Measurements from ENCODE around the gene PNKD. TPM values are rescaled to one million over a fixed set of nuclear protein-coding genes. Genes with fewer than 3 reads are reported as not detected.

Gene PNKD
- total and polyA plus RNA-seq, 2 experiments from 2014 or later, result 48.7 to 145 TPM

DNA sequence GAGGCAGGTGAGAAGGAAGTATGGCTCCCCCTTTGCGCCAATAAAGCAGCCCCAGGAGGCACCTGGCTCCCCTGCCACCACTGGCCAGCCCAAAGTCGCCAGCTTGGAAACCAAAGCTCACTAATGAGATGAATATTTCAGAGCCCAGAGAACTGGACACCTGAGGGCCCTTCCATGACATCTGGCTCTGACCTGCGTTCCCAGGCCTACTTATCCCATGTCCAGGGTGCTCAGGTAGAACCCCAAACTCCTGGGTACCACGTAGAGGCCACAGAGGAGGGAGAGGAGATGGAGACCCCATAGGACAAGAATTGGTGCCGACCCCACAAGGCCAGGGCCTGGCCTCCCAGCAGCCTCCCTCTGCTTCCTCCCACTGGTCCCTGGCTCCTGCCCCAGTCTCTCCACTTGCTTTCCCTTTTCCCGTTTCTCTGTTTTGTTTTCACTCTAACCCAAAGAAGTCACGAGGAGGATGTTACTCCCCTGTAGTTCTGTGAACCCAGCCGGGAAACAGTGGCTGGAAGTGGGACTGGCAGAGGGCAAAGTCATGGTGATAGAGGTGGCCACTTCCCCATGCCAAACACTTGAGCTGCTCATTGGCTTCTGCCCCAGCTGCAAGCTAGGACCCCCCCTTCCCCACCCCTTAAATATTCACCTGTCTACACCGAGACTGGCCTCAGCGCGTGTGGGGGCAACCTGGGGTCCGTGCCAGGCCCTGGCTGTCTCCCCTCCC lies 21.2 kb downstream of the PNKD start:
- Histone ChIP-seq H3K4me3 (peak overlapping the region; percentile 70), H3K4me1 (ENCODE audit: insufficient read depth) (peaks cover 65% of the 10 kb centered on the region), H3K9me2 (replicated peaks; ENCODE audit: insufficient read depth) (no peaks in the 10 kb centered on the region), H2AFZ (no peak overlapping the region), H3K36me3 (replicated peaks; ENCODE audit: insufficient read depth, low read depth) (no peaks in the 10 kb centered on the region), H3K4me2 (peak overlapping the region; percentile 82), H3K27ac (peak overlapping the region; percentile 93), H3K27me3 (no peaks in the 10 kb centered on the region), H3K9me3 (ENCODE audit: low read depth) (no peaks in the 10 kb centered on the region), H3K79me2 (peaks cover 51% of the 10 kb centered on the region), H4K20me1 (ENCODE audit: insufficient read depth, poor library complexity, severe bottlenecking) (no peaks in the 10 kb centered on the region)
- no peak for DNase-seq (ENCODE audit: low spot score)
- TF ChIP-seq EZH2phosphoT487 (IDR thresholded peaks at IDR 0.05; ENCODE audit: low read depth, severe bottlenecking, unreplicated experiment) (no peak), EZH2 (IDR thresholded peaks at IDR 0.05; ENCODE audit: borderline replicate concordance) (no peak)
- TF ChIP-seq, protein P1, sequence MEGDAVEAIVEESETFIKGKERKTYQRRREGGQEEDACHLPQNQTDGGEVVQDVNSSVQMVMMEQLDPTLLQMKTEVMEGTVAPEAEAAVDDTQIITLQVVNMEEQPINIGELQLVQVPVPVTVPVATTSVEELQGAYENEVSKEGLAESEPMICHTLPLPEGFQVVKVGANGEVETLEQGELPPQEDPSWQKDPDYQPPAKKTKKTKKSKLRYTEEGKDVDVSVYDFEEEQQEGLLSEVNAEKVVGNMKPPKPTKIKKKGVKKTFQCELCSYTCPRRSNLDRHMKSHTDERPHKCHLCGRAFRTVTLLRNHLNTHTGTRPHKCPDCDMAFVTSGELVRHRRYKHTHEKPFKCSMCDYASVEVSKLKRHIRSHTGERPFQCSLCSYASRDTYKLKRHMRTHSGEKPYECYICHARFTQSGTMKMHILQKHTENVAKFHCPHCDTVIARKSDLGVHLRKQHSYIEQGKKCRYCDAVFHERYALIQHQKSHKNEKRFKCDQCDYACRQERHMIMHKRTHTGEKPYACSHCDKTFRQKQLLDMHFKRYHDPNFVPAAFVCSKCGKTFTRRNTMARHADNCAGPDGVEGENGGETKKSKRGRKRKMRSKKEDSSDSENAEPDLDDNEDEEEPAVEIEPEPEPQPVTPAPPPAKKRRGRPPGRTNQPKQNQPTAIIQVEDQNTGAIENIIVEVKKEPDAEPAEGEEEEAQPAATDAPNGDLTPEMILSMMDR (IDR thresholded peaks at IDR 0.05; ENCODE audit: poor library complexity), result no peak
- 58% methylated on average over 11 of the region's 12 CpGs for WGBS (ENCODE audit: low lambda C conversion rate, missing lambda C conversion rate)

DNA sequence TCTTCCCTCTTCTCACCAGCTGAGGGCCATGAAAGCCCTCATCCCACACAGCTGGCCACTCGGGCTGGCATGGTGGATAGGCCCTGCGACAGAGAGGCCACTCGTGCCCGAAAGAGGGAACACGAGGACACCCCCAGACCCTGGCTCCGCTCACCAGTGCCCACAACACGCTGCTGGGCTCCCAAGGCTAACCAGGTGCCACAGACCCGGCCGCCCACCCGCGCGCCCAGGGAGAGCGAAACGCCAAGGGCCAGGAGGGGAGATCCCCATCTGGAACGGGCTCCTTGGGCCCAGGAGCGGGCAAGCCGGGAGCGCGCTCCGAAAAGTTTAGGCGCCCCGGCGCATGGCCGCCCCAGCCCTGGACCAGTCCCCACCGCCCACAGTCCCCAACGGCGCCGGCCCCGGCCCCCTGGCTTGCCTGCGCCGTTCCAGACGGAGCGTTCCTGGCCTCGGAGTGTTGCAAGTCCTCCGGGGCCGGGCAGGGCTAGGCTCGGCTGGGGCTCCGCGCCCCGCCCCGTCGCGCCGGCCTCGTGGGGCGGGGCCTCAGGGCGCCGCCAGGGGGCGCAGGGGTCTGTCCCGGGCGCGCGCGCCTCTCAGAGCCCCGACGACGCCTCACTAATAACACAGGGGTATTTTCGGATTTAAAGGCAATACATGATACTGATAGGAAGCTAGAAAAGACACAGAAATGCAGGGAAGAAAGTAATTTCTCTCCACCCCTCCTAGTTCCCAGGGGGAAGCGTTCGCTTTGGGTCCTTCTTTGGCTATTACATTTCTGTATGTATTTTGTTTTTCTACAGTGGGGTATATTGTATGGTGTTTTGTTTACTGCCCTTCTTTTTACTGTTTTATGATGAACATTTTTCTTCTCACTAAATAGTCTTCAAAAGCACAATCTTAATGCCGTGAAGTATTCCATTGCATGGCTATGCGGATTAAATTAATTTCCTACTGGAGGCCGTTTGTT lies 22.0 kb downstream of the PNKD start, which contains the start of gene TMBIM1:
Gene TMBIM1, minus strand, starts transcription at position 456 of the 967 bp plus-strand sequence. CDS start 10,362 bp downstream, outside the sequence.
- H3K36me3 ChIP-seq (replicated peaks; ENCODE audit: insufficient read depth, low read depth), result no peaks in the 10 kb centered on the region
- no peaks in the 10 kb centered on the region for H4K20me1 ChIP-seq (ENCODE audit: insufficient read depth, poor library complexity, severe bottlenecking)
- H3K9me2 ChIP-seq (replicated peaks; ENCODE audit: insufficient read depth), result no peaks in the 10 kb centered on the region
- H3K4me3 ChIP-seq, result peak within 1 kb of the TSS; percentile 70
- TF ChIP-seq EZH2phosphoT487 (IDR thresholded peaks at IDR 0.05; ENCODE audit: low read depth, severe bottlenecking, unreplicated experiment), result no peak
- TF ChIP-seq, protein P1 (IDR thresholded peaks at IDR 0.05; ENCODE audit: poor library complexity), result peak; percentile 67
- no peak for TF ChIP-seq EZH2 (IDR thresholded peaks at IDR 0.05; ENCODE audit: borderline replicate concordance)
- H3K9me3 ChIP-seq (ENCODE audit: low read depth), result no peaks in the 10 kb centered on the region
- H3K4me2 ChIP-seq, result peak within 1 kb of the TSS; percentile 82
- 12% methylated on average over 53 of the region's 63 CpGs for WGBS (ENCODE audit: low lambda C conversion rate, missing lambda C conversion rate)
- no peaks in the 10 kb centered on the region for H3K27me3 ChIP-seq
- peak within 1 kb of the TSS; percentile 37 for H2AFZ ChIP-seq
- peaks cover 62% of the 10 kb centered on the region for H3K4me1 ChIP-seq (ENCODE audit: insufficient read depth)
- peak within 1 kb of the TSS; percentile 93 for H3K27ac ChIP-seq
- peak; percentile 95 for DNase-seq (ENCODE audit: low spot score)
- H3K79me2 ChIP-seq, result peaks cover 51% of the 10 kb centered on the region

DNA sequence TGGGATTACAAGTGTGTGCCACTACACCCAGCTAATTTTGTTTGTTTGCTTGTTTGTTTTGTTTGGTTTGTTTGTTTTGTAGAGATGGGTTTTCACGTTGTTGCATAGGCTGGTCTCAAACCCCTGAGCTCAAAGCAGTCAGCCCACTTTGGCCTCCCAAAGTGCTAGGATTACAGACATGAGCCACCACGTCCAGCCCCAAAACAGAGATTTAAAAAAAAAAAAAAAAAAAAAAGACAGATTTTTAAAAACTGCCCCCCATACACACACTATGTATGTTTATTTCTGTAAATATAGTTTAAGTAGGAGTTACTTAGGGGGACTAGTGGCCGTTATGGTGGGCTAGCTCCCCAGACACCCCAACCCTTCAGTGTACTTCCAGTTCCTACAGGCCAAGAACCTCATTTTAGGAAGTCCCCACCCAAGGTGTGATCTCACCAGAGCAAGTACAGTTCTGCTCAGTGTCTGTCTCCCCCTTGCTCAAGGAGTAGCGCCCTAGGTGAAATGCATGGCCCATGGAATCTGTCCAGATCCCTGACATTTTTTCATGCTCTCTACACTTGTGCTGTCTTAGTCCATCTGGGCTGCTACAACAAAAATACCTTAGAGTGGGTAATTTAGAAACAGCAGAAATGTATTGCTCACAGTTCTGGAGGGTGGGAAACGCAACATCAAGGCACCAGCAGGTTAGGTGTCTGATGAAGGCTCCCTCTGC lies 23.6 kb downstream of the PNKD start:
- Histone ChIP-seq H3K9me3 (ENCODE audit: low read depth) (no peaks in the 10 kb centered on the region), H4K20me1 (ENCODE audit: insufficient read depth, poor library complexity, severe bottlenecking) (no peaks in the 10 kb centered on the region), H3K27me3 (no peaks in the 10 kb centered on the region), H3K27ac (peak overlapping the region; percentile 93), H2AFZ (no peak overlapping the region), H3K4me1 (ENCODE audit: insufficient read depth) (peaks cover 47% of the 10 kb centered on the region), H3K36me3 (replicated peaks; ENCODE audit: insufficient read depth, low read depth) (no peaks in the 10 kb centered on the region), H3K79me2 (peaks cover 37% of the 10 kb centered on the region), H3K4me3 (no peak overlapping the region), H3K9me2 (replicated peaks; ENCODE audit: insufficient read depth) (no peaks in the 10 kb centered on the region), H3K4me2 (peak overlapping the region; percentile 47)
- DNase-seq (ENCODE audit: low spot score), result no peak
- 70% methylated on average over 5 of the region's 5 CpGs for WGBS (ENCODE audit: low lambda C conversion rate, missing lambda C conversion rate)
- TF ChIP-seq EZH2phosphoT487 (IDR thresholded peaks at IDR 0.05; ENCODE audit: low read depth, severe bottlenecking, unreplicated experiment) (no peak), EZH2 (IDR thresholded peaks at IDR 0.05; ENCODE audit: borderline replicate concordance) (no peak)

Data from hepatocyte (in vitro differentiated cells).